ENCODE results near the gene C19orf25. TPM values are rescaled to one million over a fixed set of nuclear protein-coding genes. Genes with fewer than 3 reads are reported as not detected.

C19orf25 gene
- total RNA-seq, 2 donors from 2014 or later: 54.0 to 93.0 TPM

GRCh38 chr19:1470305-1471009, 8.6 kb downstream of the C19orf25 start:
- peak overlapping the region; percentile 14 to 19 for H3K4me3 ChIP-seq
- TF ChIP-seq POLR2AphosphoS5 (IDR thresholded peaks at IDR 0.05) (no peak), POLR2A (IDR thresholded peaks at IDR 0.05) (no peak)
- TF ChIP-seq, protein P1, sequence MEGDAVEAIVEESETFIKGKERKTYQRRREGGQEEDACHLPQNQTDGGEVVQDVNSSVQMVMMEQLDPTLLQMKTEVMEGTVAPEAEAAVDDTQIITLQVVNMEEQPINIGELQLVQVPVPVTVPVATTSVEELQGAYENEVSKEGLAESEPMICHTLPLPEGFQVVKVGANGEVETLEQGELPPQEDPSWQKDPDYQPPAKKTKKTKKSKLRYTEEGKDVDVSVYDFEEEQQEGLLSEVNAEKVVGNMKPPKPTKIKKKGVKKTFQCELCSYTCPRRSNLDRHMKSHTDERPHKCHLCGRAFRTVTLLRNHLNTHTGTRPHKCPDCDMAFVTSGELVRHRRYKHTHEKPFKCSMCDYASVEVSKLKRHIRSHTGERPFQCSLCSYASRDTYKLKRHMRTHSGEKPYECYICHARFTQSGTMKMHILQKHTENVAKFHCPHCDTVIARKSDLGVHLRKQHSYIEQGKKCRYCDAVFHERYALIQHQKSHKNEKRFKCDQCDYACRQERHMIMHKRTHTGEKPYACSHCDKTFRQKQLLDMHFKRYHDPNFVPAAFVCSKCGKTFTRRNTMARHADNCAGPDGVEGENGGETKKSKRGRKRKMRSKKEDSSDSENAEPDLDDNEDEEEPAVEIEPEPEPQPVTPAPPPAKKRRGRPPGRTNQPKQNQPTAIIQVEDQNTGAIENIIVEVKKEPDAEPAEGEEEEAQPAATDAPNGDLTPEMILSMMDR (IDR thresholded peaks at IDR 0.05): no peak
- DNase-seq (ENCODE audit: low spot score): no peak
- no peaks in the 10 kb centered on the region for H3K9me3 ChIP-seq
- intact Hi-C loops (cut with DNase I): no loop called here
- H3K4me1 ChIP-seq (replicated peaks): peaks cover 22% of the 10 kb centered on the region
- no peaks in the 10 kb centered on the region for H3K36me3 ChIP-seq
- H3K27me3 ChIP-seq (replicated peaks; ENCODE audit: insufficient read depth): peaks cover 38% of the 10 kb centered on the region
- under 1% methylated on average over 50 of the region's 67 CpGs for WGBS
- H3K27ac ChIP-seq: no peak overlapping the region

GRCh38 chr19:1470055-1470304, 9.0 kb downstream of the C19orf25 start:
- peak overlapping the region in 1 of 2 donors; percentile 19 for H3K4me3 ChIP-seq
- H3K27ac ChIP-seq: no peak overlapping the region
- whole genome bisulfite sequencing: 3% methylated on average over 5 of the region's 22 CpGs
- peaks cover 22% of the 10 kb centered on the region for H3K4me1 ChIP-seq (replicated peaks)
- peaks cover 38% of the 10 kb centered on the region for H3K27me3 ChIP-seq (replicated peaks; ENCODE audit: insufficient read depth)
- intact Hi-C loops (cut with DNase I): no loop called here
- H3K9me3 ChIP-seq: no peaks in the 10 kb centered on the region
- no peaks in the 10 kb centered on the region for H3K36me3 ChIP-seq
- no peak for DNase-seq (ENCODE audit: low spot score)
- TF ChIP-seq POLR2AphosphoS5 (IDR thresholded peaks at IDR 0.05) (no peak), POLR2A (IDR thresholded peaks at IDR 0.05) (no peak)
- TF ChIP-seq, protein P1 (IDR thresholded peaks at IDR 0.05): no peak

- Histone ChIP-seq H3K9me3 (no peaks in the 10 kb centered on the region), H3K4me1 (replicated peaks) (peaks cover 22% of the 10 kb centered on the region), H3K4me3 (peak overlapping the region; percentile 4 to 19), H3K27ac (no peak overlapping the region), H3K36me3 (no peaks in the 10 kb centered on the region), H3K27me3 (replicated peaks; ENCODE audit: insufficient read depth) (peaks cover 38% of the 10 kb centered on the region)
- intact Hi-C loops (cut with DNase I): no loop called here
- 8% methylated on average over 81 of the region's 117 CpGs for WGBS
- no peak for DNase-seq (ENCODE audit: low spot score)
- TF ChIP-seq, protein P1 (IDR thresholded peaks at IDR 0.05): no peak
- TF ChIP-seq POLR2A (IDR thresholded peaks at IDR 0.05) (no peak), POLR2AphosphoS5 (IDR thresholded peaks at IDR 0.05) (no peak)
Measured at GRCh38 chr19:1469255-1470054, 9.6 kb downstream of the C19orf25 start.

DNA sequence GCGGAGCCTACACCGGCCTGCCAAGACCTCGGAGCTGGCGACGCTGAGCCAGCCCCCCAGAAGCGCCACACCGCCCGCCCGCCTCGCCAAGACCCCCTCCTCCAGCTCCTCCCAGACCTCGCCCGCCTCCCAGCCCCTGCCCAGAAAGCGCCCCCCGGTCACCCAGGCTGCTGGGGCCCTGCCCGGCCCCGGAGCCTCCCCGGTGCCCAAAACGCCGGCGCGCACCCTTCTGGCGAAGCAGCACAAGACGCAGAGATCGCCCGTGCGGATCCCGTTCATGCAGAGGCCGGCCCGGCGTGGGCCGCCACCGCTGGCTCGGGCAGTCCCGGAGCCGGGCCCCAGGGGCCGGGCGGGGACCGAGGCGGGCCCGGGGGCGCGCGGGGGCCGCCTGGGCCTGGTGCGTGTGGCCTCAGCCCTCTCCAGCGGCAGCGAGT, 10.2 kb downstream of the C19orf25 start:
- peaks cover 22% of the 10 kb centered on the region for H3K4me1 ChIP-seq (replicated peaks)
- TF ChIP-seq POLR2AphosphoS5 (IDR thresholded peaks at IDR 0.05) (no peak), POLR2A (IDR thresholded peaks at IDR 0.05) (no peak)
- TF ChIP-seq, protein P1 (IDR thresholded peaks at IDR 0.05): no peak
- H3K27ac ChIP-seq: no peak overlapping the region
- H3K4me3 ChIP-seq: peak overlapping the region; percentile 4 to 8
- DNase-seq (ENCODE audit: low spot score): no peak
- no peaks in the 10 kb centered on the region for H3K36me3 ChIP-seq
- H3K27me3 ChIP-seq (replicated peaks; ENCODE audit: insufficient read depth): peaks cover 38% of the 10 kb centered on the region
- intact Hi-C loops (cut with DNase I): no loop called here
- 2% methylated on average over 30 of the region's 47 CpGs for WGBS
- no peaks in the 10 kb centered on the region for H3K9me3 ChIP-seq

Measured in prostate gland (tissue), 2 donors.